Epithelial cell of esophagus (primary cell): ENCODE data around the gene PKHD1.
A peak's percentile ranks its signal among the peaks of the same experiment; 100 is the strongest.
"Not testable (repeated sequence)": the region's sequence is repeated elsewhere in the genome, so short reads cannot be mapped to it uniquely, and the experiment has no call there.

Experiments used
- DNase-seq: peaks from one replicate; pipeline ENCODE4 v3.0.0; 2010; ENCODE audit warnings: low read depth
- H3K4me3 ChIP-seq: 2 replicates; pipeline ENCODE4 v1.5.1; 2011; ENCODE audit warnings: mild to moderate bottlenecking, low read length, control low read depth
- CTCF ChIP-seq: IDR thresholded peaks from 2 replicates; pipeline ENCODE4 v1.5.1; 2011; ENCODE audit warnings: low read depth, mild to moderate bottlenecking, low read length, control low read depth, inconsistent platforms; ENCODE audit not compliant: insufficient read depth; ENCODE audit errors: missing control alignments

PKHD1 gene

GRCh38 chr6:51928320-51928719, 159.1 kb downstream of the PKHD1 start:
- no peak for DNase-seq
- no peak overlapping the region for H3K4me3 ChIP-seq
- no peak for TF ChIP-seq CTCF

GRCh38 chr6:51927450-51927849, 160.0 kb downstream of the PKHD1 start:
- no peak overlapping the region for H3K4me3 ChIP-seq
- no peak for TF ChIP-seq CTCF

GRCh38 chr6:51926125-51926524, 161.3 kb downstream of the PKHD1 start:
- no peak for TF ChIP-seq CTCF
- no peak for DNase-seq
- no peak overlapping the region for H3K4me3 ChIP-seq

More at GRCh38 chr6:51927450-51927849, 160.0 kb downstream of the PKHD1 start:
- no peak for DNase-seq

GRCh38 chr6:51922479-51922878, 164.9 kb downstream of the PKHD1 start:
- not testable (repeated sequence) for H3K4me3 ChIP-seq, DNase-seq

GRCh38 chr6:51918347-51918746, 169.1 kb downstream of the PKHD1 start:
- DNase-seq, H3K4me3 ChIP-seq: not testable (repeated sequence)

- peak; percentile 23 for DNase-seq
- TF ChIP-seq CTCF: no peak
- H3K4me3 ChIP-seq: no peak overlapping the region
Measured at GRCh38 chr6:51915098-51915497, 172.3 kb downstream of the PKHD1 start.

- no peak overlapping the region for H3K4me3 ChIP-seq
- TF ChIP-seq CTCF: no peak
- DNase-seq: no peak
Measured at GRCh38 chr6:51913265-51913664, 174.1 kb downstream of the PKHD1 start.

GRCh38 chr6:51910851-51911250, 176.6 kb downstream of the PKHD1 start:
- DNase-seq: no peak
- H3K4me3 ChIP-seq: no peak overlapping the region
- TF ChIP-seq CTCF: no peak
